Smooth muscle cell (in vitro differentiated cells): ENCODE data around the gene TUBE1. TPM values are rescaled to one million over a fixed set of nuclear protein-coding genes. Genes with fewer than 3 reads are reported as not detected.
"Not testable (repeated sequence)": the region's sequence is repeated elsewhere in the genome, so short reads cannot be mapped to it uniquely, and the experiment has no call there.

Source experiments
- DNase-seq: peaks from one replicate; lab custom pipeline; 2025; ENCODE audit not compliant: unreplicated experiment; lab: John Stamatoyannopoulos, UW
- H2AFZ ChIP-seq: fragments of 200-600 bp; sonication (generic); 2 replicates; pipeline ENCODE4 v1.6.0; 2016; ENCODE audit warnings: antibody characterized with exemption, low read depth, mild to moderate bottlenecking
- H3F3A ChIP-seq: fragments of 200-600 bp; sonication (generic); 2 replicates; pipeline ENCODE4 v1.6.0; 2017; ENCODE audit warnings: antibody characterized with exemption, low read depth
- H3K27ac ChIP-seq: fragments of 200-600 bp; sonication (generic); 2 replicates; pipeline ENCODE4 v1.5.1; 2016; ENCODE audit warnings: low read depth, mild to moderate bottlenecking
- H3K27me3 ChIP-seq: fragments of 200-600 bp; sonication (generic); 2 replicates; pipeline ENCODE4 v1.6.1; 2016; ENCODE audit warnings: low read depth, mild to moderate bottlenecking
- H3K36me3 ChIP-seq: fragments of 200-600 bp; sonication (generic); 2 replicates; pipeline ENCODE4 v1.5.1; 2016; ENCODE audit warnings: low read depth
- H3K4me1 ChIP-seq: fragments of 200-600 bp; sonication (generic); 2 replicates; pipeline ENCODE4 v1.5.1; 2016; ENCODE audit warnings: low read depth
- H3K4me2 ChIP-seq: fragments of 200-600 bp; sonication (generic); 2 replicates; pipeline ENCODE4 v1.6.0; 2016; ENCODE audit warnings: mild to moderate bottlenecking
- H3K4me3 ChIP-seq: fragments of 200-600 bp; sonication (generic); 2 replicates; pipeline ENCODE4 v1.5.1; 2016; ENCODE audit warnings: mild to moderate bottlenecking
- H3K79me2 ChIP-seq: fragments of 200-600 bp; sonication (generic); 2 replicates; pipeline ENCODE4 v1.6.0; 2016; ENCODE audit warnings: low read depth, mild to moderate bottlenecking
- H3K9ac ChIP-seq: fragments of 200-600 bp; sonication (generic); 2 replicates; pipeline ENCODE4 v1.6.0; 2016; ENCODE audit warnings: low read depth
- H3K9me3 ChIP-seq: fragments of 200-600 bp; sonication (generic); replicated peaks from 2 replicates; pipeline ENCODE4 v1.5.1; 2016; ENCODE audit warnings: low read depth
- H4K20me1 ChIP-seq: fragments of 200-600 bp; sonication (generic); 2 replicates; pipeline ENCODE4 v1.6.0; 2016; ENCODE audit warnings: low read depth
- WGBS: methylation state at CpG from one replicate; pipeline ENCODE4 v1.1.7; 2016; ENCODE audit warnings: low lambda C conversion rate; 5-methylcytosine and 5-hydroxymethylcytosine counted together
- polyA plus RNA-seq: library from polyadenylated mRNA; unstranded; fragments of >200 nt; fragmentation: Nextera tagmentation; extraction: Ambion mirVana; gene quantifications from 2 replicates; pipeline ENCODE4 v1.2.1, GENCODE V29; 2016
- total RNA-seq: library from RNA; depleted of rRNA; stranded (reverse); fragments of >200 nt; gene quantifications from 2 replicates; pipeline ENCODE4 v1.2.3, GENCODE V29; 2014
- TF ChIP-seq, protein P1 (sequence below): fragments of 200-600 bp; sonication (generic); IDR thresholded peaks from 2 replicates; pipeline ENCODE4 v1.5.1; 2017; ENCODE audit warnings: borderline replicate concordance, mild to moderate bottlenecking, antibody characterized with exemption; ENCODE audit not compliant: insufficient read depth, poor library complexity, severe bottlenecking

The TUBE1 gene
- total and polyA plus RNA-seq, 2 experiments from 2014 or later: 9.9 to 11.6 TPM

DNA sequence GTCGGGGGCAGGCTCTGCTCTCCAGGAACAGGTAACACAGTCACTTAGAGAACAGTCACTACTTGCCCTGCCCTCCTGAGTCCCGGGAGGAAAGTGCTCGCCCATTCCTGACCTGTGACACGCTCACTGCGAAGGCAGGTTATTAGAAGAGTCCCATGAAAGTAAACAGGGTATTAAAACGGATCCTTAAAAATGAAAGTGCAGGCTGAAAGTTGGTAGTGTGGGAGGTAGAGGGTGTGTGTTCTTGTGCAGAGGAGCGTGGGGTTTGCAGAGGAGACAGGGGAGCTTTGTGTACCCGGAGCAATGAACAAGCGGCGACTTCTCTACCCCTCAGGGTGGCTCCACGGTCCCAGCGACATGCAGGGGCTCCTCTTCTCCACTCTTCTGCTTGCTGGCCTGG is 33.3 kb downstream of the TUBE1 start, which contains the start of gene CCN6:
Gene CCN6 (plus strand): TSS at position 104 of the 400 bp plus-strand sequence. CDS start 254 bp downstream, at position 358.
- Histone ChIP-seq H3K9ac (no peak within 1 kb of the TSS), H3K27me3 (peaks cover 14% of the 10 kb centered on the region), H2AFZ (no peak within 1 kb of the TSS)

DNA sequence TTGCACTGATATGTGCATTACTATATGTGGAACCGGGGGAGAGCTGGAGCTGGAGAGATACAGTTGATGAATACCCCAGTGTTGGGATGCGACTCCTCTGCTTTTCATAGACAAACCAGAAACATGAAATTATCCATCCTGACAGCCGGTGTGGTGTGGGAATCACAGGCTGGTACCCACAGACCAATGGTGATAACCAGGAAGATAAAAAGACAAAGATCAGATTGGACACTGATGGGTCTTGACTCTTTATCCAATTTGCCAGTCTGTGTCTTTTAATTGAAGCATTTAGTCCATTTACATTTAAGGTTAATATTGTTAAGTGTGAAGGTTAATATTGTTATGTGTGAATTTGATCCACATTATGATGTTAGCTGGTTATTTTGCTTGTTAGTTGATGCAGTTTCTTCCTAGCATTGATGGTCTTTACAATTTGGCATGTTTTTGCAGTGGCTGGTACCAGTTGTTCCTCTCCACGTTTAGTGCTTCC is 36.0 kb downstream of the TUBE1 start:
- not testable (repeated sequence) for H2AFZ ChIP-seq, H3K4me2 ChIP-seq

More for the DNA sequence above, 33.3 kb downstream of the TUBE1 start, which contains the start of gene CCN6:
- Histone ChIP-seq H3K36me3 (no peaks in the 10 kb centered on the region), H3K4me2 (no peak within 1 kb of the TSS), H3K79me2 (no peaks in the 10 kb centered on the region), H3K27ac (no peak within 1 kb of the TSS), H3F3A (no peaks in the 10 kb centered on the region), H3K4me1 (no peaks in the 10 kb centered on the region), H3K4me3 (no peak within 1 kb of the TSS), H3K9me3 (no peaks in the 10 kb centered on the region), H4K20me1 (no peaks in the 10 kb centered on the region)
- TF ChIP-seq, protein P1, sequence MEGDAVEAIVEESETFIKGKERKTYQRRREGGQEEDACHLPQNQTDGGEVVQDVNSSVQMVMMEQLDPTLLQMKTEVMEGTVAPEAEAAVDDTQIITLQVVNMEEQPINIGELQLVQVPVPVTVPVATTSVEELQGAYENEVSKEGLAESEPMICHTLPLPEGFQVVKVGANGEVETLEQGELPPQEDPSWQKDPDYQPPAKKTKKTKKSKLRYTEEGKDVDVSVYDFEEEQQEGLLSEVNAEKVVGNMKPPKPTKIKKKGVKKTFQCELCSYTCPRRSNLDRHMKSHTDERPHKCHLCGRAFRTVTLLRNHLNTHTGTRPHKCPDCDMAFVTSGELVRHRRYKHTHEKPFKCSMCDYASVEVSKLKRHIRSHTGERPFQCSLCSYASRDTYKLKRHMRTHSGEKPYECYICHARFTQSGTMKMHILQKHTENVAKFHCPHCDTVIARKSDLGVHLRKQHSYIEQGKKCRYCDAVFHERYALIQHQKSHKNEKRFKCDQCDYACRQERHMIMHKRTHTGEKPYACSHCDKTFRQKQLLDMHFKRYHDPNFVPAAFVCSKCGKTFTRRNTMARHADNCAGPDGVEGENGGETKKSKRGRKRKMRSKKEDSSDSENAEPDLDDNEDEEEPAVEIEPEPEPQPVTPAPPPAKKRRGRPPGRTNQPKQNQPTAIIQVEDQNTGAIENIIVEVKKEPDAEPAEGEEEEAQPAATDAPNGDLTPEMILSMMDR: no peak
- DNase-seq: no peak
- 92% methylated on average over 12 of the region's 12 CpGs for WGBS

GRCh38 chr6:112050429-112050828 is 36.9 kb downstream of the TUBE1 start:
- H2AFZ ChIP-seq: no peak overlapping the region
- no peaks in the 10 kb centered on the region for H3K27me3 ChIP-seq
- WGBS: 94% methylated on average over 5 of the region's 5 CpGs
- no peaks in the 10 kb centered on the region for H3K9me3 ChIP-seq
- no peak for DNase-seq
- no peak overlapping the region for H3K4me3 ChIP-seq
- no peaks in the 10 kb centered on the region for H3K4me1 ChIP-seq
- H3F3A ChIP-seq: no peaks in the 10 kb centered on the region
- H3K4me2 ChIP-seq: no peak overlapping the region
- no peak overlapping the region for H3K27ac ChIP-seq
- H3K79me2 ChIP-seq: no peaks in the 10 kb centered on the region
- H3K36me3 ChIP-seq: no peaks in the 10 kb centered on the region
- TF ChIP-seq, protein P1: no peak
- H3K9ac ChIP-seq: no peak overlapping the region
- H4K20me1 ChIP-seq: no peaks in the 10 kb centered on the region

More for the DNA sequence above, 36.0 kb downstream of the TUBE1 start:
- H3K4me3 ChIP-seq, H3K27me3 ChIP-seq, H3K9ac ChIP-seq, H3K4me1 ChIP-seq, H3F3A ChIP-seq, H3K79me2 ChIP-seq, H3K27ac ChIP-seq, H4K20me1 ChIP-seq, DNase-seq, H3K9me3 ChIP-seq, H3K36me3 ChIP-seq: not testable (repeated sequence)
- 96% methylated on average over 4 of the region's 4 CpGs for WGBS

DNA sequence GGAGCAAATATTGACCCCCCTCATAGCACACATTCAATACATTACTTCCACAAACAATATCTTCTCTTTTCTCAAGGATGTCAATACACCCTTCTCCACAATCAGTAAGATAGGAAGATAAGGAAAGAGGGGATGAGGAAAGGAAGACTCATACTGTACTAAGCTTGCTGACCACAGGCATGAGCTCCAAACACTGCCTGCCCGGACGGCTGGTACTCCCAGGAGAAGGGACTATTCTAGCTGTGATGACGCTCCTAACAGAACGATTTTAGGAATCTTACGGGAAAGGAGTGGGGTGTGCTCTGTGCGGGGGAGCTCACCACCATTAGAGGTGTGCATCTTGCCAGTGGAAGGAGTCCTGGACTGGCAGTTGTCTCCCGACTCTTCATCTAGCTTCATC is 37.3 kb downstream of the TUBE1 start:
- DNase-seq: no peak
- H3F3A ChIP-seq: no peaks in the 10 kb centered on the region
- no peak overlapping the region for H3K4me3 ChIP-seq
- H3K36me3 ChIP-seq: no peaks in the 10 kb centered on the region
- H3K4me2 ChIP-seq: no peak overlapping the region
- no peaks in the 10 kb centered on the region for H3K9me3 ChIP-seq
- no peaks in the 10 kb centered on the region for H3K79me2 ChIP-seq
- WGBS: 73% methylated on average over 7 of the region's 7 CpGs
- H3K27me3 ChIP-seq: no peaks in the 10 kb centered on the region
- no peak overlapping the region for H3K27ac ChIP-seq
- H2AFZ ChIP-seq: no peak overlapping the region
- no peaks in the 10 kb centered on the region for H3K4me1 ChIP-seq
- no peaks in the 10 kb centered on the region for H4K20me1 ChIP-seq
- TF ChIP-seq, protein P1: no peak
- H3K9ac ChIP-seq: no peak overlapping the region
